Diencephalon (tissue), 1 donor: ENCODE data around the gene ALAD. TPM values are rescaled to one million over a fixed set of nuclear protein-coding genes. Genes with fewer than 3 reads are reported as not detected.

Experiments
- total RNA-seq: library from RNA; depleted of rRNA; stranded (reverse); fragments of >200 nt; gene quantifications from one replicate; pipeline ENCODE4 v1.2.3, GENCODE V29; 2014

The ALAD gene
- 16.4 TPM for total RNA-seq

GRCh38 chr9:113401027-113401792 is at the start of gene ALAD:
TSS of gene ALAD (minus strand) at chr9:113401284. CDS start at chr9:113393559, 7,725 bp downstream.

GRCh38 chr9:113410207-113410864 is 9.3 kb upstream of the ALAD start, which contains the start of the genes C9orf43 and POLE3:
TSS of gene C9orf43 (plus strand) at chr9:113410747. CDS start at chr9:113413494, 2,747 bp downstream.
TSS of gene POLE3 (minus strand) at chr9:113410675. CDS start at chr9:113410293, 382 bp downstream.

GRCh38 chr9:113376634-113377567 is 24.2 kb downstream of the ALAD start, which contains the start of gene HDHD3:
TSS of gene HDHD3 (minus strand) at chr9:113376986. CDS start at chr9:113374354, 2,632 bp downstream.

GRCh38 chr9:113349445-113350094 is 51.5 kb downstream of the ALAD start, which contains the start of gene BSPRY:
TSS of gene BSPRY (plus strand) at chr9:113349541. CDS start at chr9:113349580, 39 bp downstream.

GRCh38 chr9:113340011-113340699 is 60.9 kb downstream of the ALAD start, which contains the start of gene WDR31:
TSS of gene WDR31 (minus strand) at chr9:113340275. CDS start at chr9:113332022, 8,253 bp downstream.

Other genes with a start within 250 kb of the ALAD start
- gene FKBP15, start 180.0 kb downstream of the ALAD start, total RNA-seq: 14.8 TPM
- 14.5 TPM for gene SLC31A1, start 179.7 kb downstream of the ALAD start, total RNA-seq
- gene CDC26, start 125.7 kb downstream of the ALAD start, total RNA-seq: 23.1 TPM
- 23.3 TPM for gene PRPF4, start 125.6 kb downstream of the ALAD start, total RNA-seq
- gene RNF183, start 97.9 kb downstream of the ALAD start, total RNA-seq: not detected
- gene WDR31, start 61.0 kb downstream of the ALAD start, total RNA-seq: 5.3 TPM
- 0.69 TPM for gene BSPRY, start 51.7 kb downstream of the ALAD start, total RNA-seq
- gene HDHD3, start 24.3 kb downstream of the ALAD start, total RNA-seq: 10.8 TPM
- 34.4 TPM for gene POLE3, start 9.4 kb upstream of the ALAD start, total RNA-seq
- 0.69 TPM for gene C9orf43, start 9.5 kb upstream of the ALAD start, total RNA-seq
- gene RGS3, start 62.4 kb upstream of the ALAD start, total RNA-seq: 28.6 TPM